GM18858 (cell line): Measurements from ENCODE around the gene TNKS1BP1.

ENCODE experiments used
- ATAC-seq: cut with Tn5 transposase; IDR thresholded peaks from one replicate; pipeline ENCODE4 v1.9.1; 2021; ENCODE audit not compliant: unreplicated experiment

The TNKS1BP1 gene

DNA sequence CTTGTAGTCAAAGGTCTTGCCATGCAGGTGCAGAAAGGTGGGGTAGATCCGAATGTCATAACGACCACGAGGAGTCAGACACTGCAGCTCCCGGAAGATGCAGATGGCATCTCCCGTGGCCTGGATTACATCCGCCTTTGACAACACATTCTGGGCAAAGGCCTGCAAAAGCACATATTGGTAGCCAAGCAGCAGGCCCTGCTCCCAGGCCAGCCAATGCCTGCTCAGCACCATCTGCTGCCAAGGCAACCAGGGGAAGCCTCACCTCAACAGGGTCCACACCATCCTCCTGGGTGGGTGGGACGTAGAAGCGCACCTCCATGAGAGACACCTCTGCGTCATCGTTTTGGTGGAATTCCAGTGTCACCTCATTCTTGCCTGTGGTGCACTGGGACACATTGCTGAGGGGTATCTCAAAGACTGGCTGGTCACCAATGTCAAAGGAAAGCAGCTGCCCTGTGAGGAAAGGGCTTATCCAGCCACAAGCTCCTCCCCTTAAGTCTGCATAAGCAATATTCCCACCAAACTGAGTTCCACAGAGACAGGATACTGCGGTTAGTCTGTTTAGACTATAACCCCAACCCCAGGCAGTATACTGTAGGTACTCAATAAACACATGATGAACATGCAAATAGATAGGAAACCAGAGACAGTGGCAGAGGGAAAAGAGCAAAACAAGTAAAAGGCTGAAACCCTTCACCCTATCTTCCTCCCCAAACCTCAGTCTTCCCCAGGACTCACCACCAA is 8.1 kb upstream of the TNKS1BP1 start:
- ATAC-seq: no peak

DNA sequence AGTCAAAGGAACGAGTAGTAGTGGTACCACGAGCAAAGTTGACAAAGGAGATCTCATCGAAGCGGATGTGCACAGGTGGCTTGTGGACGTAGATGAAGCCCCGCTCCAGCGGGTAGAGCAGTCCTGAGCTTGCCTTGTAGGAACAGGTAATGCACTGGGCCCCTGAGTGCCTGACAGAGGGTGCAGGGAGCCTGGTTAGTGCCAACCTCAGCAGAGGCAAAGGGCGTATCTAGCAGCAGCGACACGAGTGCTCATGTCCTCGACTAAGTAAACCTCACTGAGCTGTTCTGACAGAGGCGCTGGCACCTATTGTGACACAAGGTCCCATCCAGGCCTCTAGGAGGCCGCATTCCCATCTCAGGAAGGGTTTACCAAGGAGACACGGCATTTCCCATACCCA is 7.0 kb upstream of the TNKS1BP1 start:
- no peak for ATAC-seq

DNA sequence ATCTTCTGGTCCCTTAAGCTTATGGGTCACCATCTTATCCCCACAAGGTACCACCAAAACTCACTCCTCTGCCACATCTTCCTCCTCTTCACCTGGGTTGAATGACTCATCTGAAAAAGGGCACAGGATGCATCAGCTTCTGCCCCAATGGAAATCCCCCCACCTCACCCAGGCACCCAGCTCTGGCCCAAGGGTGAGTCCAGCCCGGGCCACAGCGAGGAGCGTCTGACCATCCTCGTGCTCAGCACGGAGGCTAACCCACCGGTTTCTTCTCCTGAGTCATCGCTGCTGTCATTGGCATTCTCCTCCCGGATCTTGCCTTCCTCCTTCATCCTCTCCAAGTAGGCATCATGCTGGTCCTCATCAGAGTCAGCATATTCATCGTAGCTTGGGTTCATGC is 5.3 kb upstream of the TNKS1BP1 start:
- ATAC-seq: no peak

DNA sequence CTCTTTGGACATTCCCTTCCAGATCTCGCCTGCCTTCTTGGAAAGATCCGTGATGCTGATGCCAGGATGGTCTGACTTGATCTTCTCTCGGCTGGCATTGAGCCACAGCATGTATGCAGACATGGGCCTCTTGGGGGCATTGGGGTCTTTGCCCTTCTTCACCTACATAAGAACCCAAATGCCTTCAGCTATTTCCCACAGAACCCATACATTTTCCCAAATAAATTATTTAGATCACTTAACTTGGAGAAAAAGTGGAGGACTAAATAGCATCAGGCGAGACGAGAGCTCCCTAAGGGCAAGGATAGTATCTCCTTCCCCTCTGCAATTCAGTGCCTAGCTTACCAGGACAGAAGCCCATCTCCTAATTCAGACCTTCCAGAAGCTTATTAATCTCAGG is 3.0 kb upstream of the TNKS1BP1 start:
- no peak for ATAC-seq

DNA sequence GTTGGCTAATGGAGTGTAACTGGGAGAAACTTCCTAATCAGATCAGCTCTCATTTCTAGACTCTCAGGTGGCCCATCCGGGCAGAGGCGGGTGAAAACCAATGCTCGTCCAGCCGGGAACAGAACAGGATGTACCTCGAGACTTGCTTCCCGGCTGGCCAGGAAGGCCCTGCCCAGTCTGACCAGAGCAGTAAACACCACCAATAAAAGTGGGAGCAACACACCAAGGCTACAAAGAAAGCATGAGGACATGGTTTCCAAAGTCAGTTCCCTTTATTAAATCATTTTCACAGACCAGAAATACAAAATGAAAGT is 940 bp upstream of the TNKS1BP1 start:
- no peak for ATAC-seq

DNA sequence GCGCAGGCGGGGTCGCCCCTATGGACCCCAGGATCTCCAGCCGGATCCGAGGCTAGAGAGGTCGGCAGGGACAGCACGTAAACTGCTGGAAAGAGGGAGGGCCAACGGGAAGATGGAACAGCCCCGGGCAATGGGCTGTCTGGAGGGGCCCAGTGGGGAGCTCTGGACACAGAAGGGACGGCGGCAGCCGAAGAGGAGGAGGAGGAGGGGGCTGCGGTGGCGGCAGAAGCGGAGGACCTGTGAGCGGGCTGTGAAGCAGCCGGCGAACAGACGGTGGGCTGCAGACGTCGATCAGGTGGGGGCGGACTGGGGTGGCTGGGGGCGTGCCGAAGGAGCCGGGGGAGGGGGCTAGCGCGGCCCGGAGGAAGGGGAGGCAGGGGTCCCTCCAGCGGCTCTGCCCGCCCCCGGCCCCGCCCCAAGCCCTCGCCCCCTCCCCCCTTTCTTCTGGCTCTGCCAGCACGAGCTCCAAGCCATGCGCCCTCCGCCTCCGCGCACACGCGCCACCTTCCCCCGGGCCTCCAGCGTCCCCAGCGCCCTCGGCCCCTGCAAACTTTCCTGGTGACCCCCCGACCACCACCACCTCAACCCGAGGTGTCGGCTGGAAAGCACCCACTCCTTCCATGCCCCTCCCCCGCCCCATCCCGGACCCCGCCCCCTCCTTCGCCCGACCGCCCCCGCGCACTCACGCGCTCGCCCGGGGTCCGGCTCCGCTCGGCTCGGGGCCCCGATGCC is 432 bp downstream of the TNKS1BP1 start:
- ATAC-seq: no peak

DNA sequence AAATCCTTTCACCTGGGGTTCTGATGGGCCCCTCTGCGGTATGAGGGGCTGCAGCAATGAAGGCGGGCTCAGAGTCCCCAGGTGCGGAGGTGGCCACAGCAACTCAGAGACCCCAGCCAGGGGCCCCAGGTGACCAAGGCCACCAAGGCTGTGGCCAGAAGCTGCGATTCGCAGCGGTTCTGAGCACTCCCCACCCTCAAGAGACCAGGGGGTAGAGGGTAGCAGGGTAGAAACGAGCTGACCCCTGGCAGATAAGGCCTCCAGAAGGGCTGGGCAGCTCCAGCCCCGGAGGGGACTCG is 948 bp downstream of the TNKS1BP1 start:
- ATAC-seq: no peak

DNA sequence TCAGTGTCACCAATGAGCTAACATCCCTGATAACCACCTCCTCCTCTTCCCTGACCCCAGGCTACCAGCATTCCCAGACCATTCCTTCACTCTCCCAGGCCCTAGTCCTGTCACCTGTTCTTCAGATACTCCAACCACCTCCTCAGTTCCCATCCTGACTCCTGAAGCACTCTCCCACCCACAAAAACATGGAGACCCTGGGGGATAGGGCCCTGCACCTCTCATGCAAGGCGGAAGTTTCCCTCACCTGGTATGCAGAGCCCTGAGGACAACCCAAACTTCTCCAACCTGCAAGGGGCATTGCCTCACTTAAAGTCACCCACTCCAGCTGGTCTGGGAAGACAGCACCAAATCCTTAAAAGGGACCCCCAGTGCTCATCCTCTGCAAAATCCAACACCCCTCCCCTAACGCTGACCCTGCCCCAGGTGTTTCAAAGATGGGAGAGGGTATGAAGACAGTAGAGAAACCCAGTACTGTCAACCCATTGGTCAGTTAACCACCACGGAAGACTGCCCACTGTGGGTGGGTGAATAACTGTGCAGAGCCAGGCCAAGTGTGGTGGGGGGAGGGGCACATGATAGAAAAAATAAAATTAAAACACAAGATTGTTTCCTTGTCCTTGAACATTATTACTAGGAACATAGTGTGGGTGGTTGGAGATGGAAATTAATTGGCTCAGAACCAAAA is 1.4 kb downstream of the TNKS1BP1 start:
- ATAC-seq: no peak

DNA sequence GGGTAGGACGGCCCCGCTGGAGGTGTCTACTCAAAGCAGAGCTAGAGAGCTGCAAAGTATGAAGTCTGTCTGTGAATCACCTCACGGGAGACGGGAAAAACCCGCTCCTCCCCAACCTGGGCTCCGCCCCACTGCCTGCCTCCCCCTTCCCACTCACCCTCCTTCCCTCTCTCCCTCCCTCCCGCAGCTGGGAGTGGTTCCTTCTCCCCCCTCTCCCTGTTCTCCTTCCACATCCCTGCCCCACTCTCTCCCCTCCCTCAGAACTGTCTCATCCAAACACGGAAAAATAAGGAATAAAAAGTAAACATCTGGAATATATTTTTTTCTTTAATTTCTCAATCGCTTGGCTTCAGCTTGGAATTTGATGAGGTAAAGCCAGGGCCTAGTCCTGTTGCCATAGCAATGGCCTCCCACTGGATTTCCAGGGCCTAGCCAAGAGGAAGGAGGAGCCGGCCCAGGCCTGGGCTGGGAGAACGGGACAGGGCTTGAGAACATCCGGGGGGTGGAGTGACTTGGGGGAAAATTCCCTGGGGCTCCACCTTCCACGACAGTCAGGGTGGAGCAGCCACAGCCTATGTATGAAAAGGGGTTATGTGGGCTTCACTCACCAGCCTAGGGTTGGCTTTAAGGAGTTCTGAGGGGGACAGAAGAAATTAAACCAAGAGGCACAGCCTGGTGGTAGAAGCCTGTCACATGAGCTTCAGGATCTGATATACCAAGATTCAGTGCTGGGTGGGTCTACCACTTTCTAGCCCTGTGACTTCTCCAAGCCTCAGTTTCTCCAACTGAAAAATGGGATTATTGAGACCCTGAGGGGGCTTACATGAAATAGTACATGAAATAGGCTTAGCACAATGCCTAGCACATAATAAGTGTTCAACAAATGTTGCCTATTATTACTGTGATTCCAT is 2.2 kb downstream of the TNKS1BP1 start:
- no peak for ATAC-seq

DNA sequence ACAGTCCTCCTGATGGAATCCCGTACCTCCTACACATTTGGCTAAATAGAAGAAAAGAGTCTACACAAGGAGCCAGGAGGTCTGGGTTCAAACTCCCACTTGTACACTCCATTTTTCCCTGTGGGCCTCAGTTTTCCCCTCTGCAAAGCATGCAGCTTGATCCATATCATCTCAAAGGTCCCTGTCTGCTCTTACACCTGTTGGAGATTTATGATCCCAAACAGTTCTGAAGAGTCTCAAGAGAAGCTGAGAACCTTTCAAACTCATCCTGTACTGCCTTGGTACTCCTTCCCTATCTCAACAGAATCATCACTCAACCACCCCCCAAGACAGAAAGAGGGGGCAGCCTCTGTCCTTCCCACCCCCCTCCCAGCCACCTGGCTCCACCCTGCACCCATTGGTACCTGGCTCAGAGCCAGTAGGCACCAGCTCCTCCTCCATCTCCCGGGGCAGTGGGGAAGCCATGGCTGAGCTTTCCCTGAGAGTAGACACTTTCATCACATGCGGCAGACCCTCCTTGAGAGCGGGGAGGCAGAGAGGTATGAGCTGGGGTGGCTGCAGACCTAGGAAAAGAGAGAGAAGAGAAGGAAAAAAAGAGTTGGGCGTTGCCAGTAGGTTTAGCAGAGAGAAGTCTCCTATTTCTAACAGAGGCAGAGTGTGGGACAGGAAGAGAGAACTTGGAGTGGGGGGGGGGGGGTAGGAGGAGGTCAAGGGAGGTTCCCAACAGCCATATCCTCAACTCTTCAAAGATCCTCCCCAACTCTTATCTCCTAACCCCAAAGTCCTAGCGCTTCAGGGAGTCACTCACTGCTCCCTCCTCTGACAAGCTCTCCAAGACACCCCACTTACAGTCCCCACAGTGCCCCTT is 3.1 kb downstream of the TNKS1BP1 start:
- ATAC-seq: no peak

DNA sequence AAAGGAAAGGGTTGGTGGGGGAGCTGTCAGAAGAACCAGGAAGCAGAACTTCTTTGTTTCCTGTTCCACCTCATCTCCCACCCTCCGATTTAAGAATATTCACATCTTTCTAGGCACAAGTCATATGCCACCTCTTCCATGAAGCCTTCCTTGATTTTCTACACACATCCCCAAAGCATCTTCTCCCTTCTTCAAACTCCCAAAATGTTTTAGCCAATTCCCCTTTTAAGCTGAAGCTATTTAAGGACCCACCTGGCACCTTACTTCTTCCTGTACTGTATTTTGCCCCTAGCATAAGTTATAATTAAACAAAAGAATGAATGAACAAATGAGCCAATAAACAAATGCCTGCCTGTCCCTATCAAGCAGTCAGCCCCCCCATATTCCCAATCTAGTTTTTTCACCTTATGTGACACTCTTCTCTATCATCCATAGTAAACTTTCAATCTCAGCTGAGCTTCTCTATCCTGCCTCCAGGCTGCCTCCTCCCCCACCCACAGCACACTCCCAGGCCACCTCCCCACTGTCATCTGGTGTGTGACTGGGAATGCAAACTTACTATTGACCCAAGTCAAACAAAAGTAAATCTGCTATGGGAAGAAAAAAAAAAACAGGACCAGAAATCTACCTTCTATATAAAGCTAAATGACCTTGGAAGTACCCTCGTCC is 3.9 kb downstream of the TNKS1BP1 start:
- ATAC-seq: no peak

DNA sequence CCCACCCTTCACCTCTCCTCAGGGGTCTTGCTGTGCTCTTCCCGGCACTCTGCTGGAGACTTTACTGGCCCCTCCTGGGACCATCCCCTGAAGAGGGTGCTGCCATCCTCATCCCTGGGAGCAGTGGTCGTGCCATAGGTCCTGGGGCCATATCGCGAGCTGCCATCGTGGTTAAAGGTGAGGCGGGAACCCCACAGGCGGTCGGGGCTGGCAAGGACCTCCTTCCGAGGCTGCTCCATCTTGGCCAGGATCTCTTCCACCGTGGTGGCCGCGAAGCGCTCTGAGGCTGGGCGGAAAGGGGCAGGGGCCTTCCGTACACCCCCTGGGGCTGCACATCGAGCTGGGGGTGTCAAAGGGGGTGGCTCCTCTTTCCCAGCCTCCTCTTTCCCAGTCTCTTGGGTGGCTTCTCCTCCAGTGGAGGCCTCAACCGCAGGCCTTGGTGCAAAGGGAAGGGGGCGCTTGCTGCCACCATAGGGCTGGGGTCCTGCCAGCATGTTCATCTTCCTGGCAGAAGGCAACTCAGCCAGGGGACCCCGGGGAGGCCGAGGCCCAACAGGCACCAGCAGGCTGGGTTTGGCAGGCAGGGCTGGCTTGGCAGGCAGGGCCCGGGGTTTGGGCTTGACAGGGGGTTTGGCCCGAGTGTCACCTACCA is 4.6 kb downstream of the TNKS1BP1 start:
- ATAC-seq: no peak

DNA sequence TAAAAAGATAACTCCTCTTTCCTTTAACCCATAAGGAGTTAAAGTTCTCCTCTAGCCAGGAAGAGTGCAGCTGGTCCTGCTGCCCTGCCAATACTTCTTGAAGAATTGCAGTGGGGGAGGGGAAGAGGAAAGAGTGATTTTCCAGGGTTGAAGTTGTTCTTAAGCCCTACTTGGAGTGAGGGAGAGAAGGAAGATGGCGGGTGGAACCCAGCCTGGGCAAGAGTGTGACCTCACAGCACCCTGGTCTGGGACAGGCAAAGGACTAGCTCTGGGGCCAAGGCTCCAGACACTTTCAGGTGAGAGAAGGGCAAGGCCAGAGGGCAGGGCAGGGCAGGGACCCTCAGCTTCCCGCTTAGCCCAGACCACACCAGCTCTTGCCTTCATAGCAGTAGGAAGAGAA is 6.6 kb downstream of the TNKS1BP1 start:
- no peak for ATAC-seq

DNA sequence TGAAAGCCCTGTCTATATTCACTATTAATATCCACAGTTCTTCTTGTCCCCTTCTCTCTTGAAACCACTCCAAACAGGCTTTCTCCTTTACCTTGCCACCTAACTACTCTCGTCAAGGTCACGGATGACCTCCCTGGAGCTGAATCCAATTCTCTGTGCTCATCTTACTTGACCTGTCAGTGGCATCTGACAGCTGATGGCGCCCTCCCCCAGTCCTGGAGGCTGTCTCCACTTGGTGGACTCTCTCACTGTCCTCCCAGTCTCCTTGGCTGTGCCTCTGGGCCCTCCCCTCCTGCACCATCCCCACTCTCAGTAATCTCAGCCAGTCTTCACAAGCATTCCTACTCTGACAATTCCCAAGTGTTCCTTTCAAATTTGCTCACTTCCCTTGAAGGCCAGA is 8.7 kb downstream of the TNKS1BP1 start:
- no peak for ATAC-seq

DNA sequence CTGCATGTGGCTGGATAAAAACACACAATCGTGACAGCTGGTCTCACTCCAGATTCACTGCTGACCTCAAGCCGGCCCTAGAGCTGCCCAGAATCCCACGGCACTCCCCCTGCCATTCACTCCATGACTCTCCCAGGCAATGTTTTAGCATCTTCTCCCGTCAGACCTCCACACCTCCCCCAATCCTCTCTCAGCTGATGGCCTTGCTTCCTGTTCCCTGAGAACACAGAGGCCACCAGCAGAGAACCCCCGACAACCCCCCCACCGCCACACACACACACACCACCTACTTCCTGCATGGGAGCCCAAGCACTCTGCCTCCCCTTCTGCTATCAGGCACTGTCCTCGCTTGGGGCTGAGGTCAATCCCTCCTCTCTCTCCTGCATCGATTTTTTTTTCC is 9.3 kb downstream of the TNKS1BP1 start:
- no peak for ATAC-seq

DNA sequence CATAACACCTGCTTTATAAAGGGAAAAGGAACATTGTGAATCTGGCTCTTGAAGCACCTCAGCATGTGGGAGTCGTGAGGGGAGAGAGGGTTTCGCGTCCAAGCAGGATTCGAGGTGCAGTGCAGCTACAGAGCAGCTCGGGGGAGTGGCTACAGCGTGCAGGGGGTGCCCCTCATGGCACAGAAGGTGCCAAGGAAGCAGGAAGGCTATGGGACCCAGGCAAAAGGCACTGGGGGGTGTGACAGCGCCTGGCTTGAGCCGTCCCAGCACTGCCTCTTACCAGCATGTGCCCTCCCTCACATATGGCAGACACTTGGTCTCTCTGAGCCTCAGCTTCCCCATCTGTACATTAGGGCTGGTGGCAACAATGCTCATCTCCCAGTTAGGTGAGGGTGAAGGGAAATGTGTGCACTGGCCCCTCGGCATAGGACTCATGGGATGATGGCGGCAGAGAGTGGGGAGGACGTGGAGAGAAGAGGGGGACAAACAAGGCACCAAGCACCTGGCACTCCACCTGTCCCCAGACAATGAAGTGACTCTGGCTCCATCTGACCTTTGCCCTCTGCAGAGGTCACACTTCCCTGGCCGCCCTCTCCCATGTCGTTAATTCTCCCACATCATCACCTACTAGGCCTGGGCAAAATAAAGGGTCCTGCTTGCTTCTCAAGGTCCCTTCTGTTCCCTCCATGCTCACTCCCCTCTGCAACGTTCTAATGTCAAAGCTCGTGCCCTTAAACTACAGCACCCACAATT is 10.4 kb downstream of the TNKS1BP1 start:
- no peak for ATAC-seq

DNA sequence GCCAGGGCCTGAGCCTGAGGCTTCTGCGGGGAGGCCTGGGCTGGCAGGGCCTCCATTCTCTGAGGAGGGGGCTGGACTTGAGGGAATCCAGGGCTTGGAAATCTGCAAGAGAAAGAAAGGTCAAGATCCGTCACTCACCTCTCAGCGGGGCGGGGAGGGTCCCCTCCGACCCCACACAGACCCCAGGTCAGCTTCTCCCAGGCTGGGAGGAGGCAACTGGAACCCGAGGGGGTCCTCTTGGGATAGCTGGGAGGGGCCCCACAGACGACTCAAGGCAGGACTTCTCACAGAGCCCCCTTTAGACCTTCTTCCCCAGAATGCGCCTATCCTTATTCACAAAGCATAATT is 11.0 kb downstream of the TNKS1BP1 start:
- no peak for ATAC-seq

DNA sequence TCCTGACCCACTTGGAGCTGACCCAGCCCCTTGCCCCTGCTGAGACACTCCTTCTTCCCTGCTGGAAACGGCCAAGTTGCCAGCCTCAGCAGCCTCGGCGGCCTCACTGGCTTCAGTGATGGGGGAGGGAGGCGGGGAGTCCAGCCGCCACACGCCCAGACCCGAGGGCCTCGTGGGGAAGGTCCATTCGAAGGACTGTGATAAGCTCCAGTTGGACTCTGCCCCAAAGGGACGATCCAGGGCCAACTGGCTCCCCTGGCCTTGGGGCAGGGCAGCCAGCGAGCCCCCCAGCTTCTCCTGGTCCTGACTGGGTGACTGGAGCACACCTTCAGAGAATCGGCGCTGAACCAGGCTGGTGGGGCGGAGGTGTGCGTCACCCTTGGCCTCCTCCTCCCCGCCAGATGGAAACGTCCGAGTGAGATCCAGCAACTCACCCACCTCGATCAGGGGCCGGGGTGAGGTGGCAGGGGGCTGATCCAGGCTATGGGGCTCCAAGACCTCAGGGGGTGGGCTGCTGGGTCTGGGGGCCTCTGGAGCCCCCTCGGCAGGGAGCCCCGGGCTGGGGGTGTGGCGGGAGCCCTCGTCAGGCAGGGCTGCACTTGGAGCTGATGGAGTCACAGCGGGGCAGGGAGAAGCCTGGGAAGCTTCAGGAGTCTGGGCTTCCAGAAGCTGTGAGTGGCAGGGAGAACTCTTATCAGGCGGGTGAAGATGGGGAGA is 11.5 kb downstream of the TNKS1BP1 start:
- no peak for ATAC-seq
